GM18909 (cell line): ENCODE results near the gene CHST3.

ENCODE experiments used
- ATAC-seq: cut with Tn5 transposase; IDR thresholded peaks from one replicate; pipeline ENCODE4 v1.9.1; 2021; ENCODE audit warnings: mild to moderate bottlenecking; ENCODE audit not compliant: unreplicated experiment, poor library complexity

CHST3 gene

GRCh38 chr10:72008096-72008981 is 44.1 kb downstream of the CHST3 start:
- no peak for ATAC-seq

GRCh38 chr10:72009051-72009424 is 44.8 kb downstream of the CHST3 start:
- no peak for ATAC-seq

GRCh38 chr10:72009425-72010081 is 45.4 kb downstream of the CHST3 start:
- ATAC-seq, result no peak

- ATAC-seq, result no peak
These were observed 46.2 kb downstream of the CHST3 start for GRCh38 chr10:72010234-72010973.

DNA sequence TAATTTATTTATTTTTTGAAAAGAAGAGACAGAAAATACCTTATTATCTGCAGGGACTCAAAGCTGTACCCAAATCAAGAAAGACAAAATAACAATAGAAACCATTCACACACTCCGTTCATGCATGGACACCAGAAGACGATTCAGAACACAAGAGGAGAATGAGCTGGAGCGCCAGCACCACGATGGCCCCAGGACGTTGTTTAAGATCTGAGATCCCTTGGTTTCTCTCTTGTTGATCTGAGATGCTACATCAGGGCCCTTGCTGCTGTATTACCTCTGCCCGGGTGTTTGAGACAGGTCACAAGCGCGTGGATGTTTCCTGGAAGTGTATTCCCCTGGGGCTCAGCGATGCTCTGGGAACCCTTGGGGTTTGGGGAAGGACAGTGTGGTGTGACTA is 46.8 kb downstream of the CHST3 start:
- no peak for ATAC-seq

DNA sequence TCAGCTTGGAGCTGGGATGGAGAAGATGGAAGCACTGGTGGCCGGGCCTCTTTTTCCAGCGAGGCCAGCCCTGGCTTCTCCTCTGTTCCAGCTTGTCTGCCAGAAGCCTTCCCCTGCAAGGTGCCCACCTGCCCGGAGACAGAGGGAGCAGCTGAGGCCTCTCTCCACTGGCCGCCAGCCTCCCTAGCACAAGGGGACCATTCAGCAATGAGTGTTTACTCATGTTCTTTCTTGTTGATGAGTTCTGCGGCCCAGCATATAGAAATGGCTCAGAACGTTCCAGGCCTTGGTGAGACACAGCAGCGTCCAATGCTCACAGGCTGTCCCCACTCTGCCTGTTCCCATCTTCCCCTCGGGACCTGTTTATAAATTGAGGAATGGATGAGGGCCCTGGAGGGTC is 47.3 kb downstream of the CHST3 start:
- no peak for ATAC-seq

DNA sequence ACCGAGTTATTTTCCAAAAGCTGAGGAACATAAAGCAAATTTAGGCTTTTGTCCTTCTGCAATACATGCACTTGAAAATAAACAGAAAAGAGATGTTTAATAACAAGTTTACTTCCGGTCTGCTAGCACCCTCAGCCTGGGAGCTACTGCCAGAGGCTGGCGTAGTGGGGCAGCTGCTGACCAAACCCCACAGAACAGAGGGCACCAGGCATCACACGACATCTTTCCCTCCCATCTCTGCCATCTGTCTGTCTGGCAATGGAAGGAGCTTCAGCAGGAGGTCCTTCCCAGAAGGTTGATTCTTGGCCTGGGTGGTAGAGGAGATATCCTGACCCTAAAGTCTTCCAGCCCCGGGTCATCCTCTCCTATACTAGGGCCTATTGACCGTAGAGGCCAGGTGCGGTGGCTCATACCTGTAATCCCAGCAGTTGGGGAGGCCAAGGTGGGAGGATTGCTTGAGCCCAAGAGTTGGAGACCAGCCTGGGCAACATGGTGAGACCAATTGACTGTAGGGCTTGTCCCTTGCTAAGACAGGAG is 47.8 kb downstream of the CHST3 start:
- ATAC-seq, result no peak

DNA sequence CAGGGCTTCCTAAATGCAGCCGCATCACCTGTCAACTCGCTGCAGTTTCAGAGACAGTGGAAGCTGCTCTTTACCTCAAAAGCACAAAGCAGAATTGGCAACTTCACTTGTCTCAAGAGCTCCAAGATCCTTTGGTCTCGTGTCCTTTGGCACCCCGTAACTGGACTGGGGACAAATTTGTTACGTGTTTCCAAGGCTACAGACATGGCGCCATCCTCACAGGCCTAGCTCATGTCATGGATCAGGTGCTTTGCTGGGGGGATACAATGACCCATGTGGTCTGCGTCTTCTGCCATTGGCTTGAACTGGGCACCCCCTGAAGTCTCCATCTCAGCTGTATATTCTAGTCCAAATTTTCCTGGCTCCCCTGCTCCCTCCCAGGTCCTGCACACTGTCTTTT is 48.6 kb downstream of the CHST3 start:
- ATAC-seq, result no peak

DNA sequence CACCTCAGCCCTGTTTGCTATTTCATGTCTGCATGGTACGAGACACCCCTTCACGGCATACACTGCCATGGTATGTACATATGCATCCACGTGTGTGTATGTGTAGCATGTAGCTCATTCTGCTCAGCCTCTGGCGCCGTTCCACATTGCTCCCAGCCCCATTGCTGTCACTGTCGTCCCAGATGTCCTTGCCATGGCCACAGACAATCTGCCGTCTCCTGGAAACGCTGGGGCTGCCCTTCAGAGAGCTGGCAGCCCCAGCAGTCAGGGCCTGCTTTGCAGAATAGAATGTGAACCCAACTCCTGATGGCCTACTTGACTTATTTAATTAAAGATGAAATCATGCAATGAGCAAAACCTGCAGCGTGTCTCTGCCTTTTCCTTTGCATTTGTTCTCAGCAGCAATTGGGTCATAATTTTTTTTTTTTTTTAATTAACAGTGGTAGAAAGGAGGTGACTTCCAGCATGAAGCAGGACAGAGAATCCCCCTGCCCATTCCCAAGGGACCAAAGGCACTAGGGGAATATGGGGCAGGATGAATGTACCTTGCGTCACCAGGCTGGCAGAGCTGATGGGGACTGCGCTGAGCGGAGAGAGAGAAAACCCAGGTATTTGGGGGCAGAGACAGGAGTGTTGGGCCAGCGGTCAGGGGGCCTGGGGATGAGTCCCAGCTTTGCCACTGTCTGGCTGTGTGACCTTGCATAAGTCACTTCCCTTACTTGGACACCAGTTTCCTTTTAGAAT is 49.2 kb downstream of the CHST3 start:
- ATAC-seq, result no peak

DNA sequence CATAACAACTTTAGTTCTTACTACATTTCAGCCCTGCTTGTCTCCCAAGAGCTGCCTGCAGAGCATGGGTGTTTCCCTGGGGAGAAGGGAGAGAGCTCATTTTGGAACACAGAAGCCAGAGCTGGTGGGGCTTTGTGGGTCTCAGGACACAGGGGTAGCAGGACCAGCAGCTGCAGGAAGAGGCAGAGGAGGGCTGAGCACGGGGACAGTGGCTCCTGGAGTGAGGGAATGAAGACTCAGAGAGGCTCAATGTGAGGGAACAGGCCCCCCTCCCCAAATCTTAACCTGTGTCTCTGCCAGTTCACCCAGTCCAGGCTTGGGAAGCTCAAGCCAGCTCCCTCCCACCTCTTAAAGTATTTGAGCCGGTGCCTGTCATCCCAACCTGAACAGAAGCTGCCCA is 50.0 kb downstream of the CHST3 start:
- ATAC-seq, result no peak

DNA sequence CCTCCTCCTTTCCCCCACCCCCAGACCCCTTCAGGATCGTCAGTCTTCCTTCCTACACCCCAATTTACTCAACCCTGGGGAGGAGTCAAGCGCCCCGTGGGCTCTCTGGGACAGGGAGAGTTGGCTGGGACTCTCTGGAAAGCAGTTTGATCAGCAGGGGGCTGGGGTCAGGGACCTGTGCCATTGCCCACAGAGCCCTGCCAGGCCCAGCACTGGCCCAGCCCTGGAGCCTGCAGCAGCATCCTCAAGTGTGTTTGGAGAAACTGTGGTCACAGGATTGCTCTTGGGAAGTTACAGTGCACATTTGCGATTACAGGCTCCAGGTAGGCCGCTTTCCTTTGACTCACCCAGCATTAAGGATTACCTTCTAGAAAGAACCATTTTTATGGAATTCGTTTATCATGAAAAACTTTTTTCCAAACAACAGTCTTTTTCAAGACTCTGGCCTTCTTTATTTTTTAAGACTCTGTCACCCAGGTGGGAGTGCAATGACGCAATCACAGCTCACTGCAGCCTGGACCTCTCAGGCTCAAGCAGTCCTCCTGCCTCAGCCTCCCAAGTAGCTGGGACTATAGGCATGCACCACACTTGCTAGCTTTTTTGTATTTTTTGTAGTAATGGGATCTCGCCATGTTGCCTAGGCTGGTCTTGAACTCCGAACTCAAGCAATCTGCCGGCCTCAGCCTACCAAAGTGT is 50.7 kb downstream of the CHST3 start:
- no peak for ATAC-seq

- ATAC-seq, result no peak
These were observed 51.6 kb downstream of the CHST3 start for GRCh38 chr10:72015841-72016240.

DNA sequence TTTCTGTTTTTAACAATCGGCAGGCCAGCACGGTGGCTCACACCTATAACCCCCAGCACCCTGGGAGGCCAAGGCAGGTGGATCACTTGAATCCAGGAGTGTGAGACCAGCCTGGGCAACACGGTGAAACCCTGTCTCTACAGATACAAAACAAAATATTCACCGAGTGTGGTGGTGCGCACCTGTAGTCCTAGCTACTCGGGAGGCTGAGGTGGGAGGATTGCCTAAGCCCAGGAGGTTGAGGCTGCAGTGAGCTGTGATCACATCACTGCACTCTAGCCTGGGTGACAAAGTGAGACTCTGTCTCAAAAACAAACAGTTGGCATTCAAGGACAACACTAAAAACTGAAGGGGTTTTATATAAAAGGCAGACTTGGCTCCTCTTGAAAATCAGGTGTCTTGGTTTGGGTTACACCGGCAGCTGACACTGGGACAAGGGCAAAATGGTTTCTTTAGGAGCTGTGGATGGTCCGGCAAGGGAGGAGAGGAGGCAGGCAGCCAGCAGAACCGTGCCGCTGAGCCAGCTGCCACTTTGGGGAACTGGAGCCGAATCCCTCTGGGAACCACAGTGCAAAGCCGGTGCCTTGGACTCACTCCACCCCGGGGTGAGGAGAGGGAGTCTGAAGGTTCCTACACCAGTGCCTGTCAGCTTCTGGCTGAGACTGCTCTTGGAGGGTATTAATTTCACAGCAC is 52.6 kb downstream of the CHST3 start:
- ATAC-seq, result no peak

DNA sequence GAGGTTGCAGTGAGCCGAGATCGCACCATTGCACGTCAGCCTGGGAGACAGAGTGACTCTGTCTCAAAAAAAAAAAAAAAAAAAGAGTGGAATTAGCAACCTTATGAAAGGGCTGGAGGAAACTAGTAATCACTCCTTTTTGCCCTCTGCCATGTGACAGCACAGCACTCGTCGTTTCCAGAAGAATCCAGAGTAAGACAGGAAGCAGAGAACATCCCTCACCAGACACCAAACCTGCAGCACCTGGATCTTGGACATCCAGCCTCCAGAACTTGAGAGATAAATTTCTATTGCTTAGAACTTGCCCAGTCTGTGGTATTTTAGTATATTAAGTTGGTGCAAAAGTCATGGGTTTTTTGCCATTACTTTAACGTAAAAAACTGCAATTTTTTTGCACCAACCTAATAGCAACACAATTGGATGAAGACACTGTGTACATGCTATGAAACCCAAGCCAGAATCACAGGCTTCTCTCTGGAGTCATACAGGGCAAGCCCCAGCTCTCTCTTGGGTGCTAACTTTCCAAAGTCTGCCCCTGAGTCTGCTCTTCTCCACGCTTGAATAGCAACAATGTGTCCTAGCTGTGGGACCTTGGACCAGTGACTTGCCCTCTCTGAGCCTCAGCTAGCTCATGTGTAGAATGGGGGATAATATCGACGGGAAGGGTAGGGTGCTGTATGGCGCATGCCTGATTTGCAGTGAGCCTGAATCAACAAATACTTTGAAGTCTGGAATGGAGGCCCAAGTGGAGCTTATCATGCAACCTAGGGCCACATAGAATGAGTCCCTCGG is 55.1 kb downstream of the CHST3 start:
- no peak for ATAC-seq

DNA sequence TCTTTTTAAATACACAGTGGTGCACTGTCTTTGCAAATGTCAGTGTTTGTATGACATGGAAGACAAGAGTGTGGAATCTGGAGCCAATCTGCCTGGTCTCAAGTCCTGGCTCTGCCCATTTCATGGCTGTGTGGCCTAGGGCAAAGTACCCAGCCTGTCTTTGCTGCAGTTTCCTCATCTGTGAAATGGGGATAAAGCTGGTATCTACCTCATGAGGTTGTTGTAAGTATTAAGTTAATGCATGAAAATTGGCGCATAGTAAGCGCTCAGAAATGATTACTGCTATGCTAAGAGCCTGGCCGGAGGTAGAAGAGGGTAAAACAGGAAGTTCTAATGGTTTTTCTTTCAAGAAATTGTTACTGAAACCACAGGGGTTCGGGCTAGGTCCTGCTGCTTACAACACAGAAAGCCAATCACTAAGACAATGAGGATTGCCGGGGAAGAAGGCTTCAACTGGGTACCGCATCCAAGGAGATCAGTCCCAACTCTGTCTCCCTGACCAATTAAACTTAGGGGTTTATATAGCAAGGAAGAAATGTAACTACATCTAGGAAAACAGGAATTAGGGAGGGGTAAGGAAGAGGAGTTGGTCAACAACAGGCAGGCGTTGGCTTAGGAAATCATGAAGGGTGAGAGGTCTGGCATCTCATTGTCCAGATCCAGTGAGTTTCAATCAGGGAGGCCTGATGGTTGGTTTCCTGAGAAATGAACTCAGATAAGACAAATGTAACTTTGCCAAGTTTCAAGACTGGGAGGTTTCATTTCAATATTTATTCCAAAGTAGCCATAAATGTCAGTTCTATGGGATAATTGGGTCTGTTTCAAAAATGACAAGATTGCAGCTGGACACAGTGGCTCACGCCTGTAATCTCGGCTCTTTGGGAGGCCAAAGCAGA is 57.0 kb downstream of the CHST3 start:
- ATAC-seq, result no peak

DNA sequence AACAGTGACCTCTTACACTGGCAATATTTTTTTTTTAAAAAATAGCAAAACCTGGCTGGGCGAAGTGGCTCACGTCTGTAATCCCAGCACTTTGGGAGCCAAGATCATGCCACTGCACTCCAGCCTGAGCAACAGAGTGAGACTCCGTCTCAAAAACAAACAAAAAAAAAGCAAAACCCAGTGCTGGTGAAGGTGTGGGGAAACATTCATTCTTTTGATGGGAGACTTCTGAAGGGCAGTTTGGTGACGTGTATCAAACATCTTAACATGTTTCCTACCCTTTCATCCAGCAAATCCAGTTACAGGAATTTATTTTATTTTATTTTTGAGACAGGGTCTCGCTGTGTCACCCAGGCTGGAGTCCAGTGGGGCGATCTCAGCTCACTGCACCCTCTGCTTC is 58.0 kb downstream of the CHST3 start:
- no peak for ATAC-seq

DNA sequence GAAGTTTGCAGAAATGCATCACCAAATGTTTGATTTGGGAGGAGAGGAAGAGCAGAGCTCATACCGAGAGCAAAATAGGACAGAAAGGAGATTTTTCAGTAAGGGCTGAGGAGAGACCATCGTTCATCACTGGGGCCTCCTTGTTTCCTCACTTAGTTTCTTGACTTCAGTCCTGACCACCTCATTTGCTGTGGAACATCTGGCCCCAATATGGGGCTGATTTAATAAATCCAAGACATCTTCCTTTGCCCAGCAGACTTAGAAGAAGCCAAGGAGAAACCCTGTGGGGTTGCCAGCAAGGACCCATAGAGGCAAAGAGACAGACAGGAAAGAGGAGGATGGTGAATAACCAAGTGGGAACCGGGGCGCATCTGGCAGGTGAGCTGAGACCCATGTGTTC is 60.4 kb downstream of the CHST3 start:
- no peak for ATAC-seq
